ENCODE data around the gene CAPN14.

CAPN14 gene

GRCh38 chr2:31192851-31193392 is 24.4 kb downstream of the CAPN14 start:
- TF ChIP-seq GLIS3 (CRISPR knock-in tag; IDR thresholded peaks at IDR 0.05) (no peak), SNAI2 (CRISPR knock-in tag; IDR thresholded peaks at IDR 0.05) (no peak), TSHZ2 (CRISPR knock-in tag; IDR thresholded peaks at IDR 0.05) (no peak), ZC3H10 (CRISPR knock-in tag; IDR thresholded peaks at IDR 0.05) (no peak), BACH2 (CRISPR knock-in tag; IDR thresholded peaks at IDR 0.05; ENCODE audit: borderline replicate concordance) (no peak)
- no peak for ATAC-seq

GRCh38 chr2:31192396-31192795 is 24.9 kb downstream of the CAPN14 start:
- ATAC-seq, result no peak
- TF ChIP-seq OSR1 (CRISPR knock-in tag; IDR thresholded peaks at IDR 0.05) (no peak), CSDC2 (CRISPR knock-in tag; IDR thresholded peaks at IDR 0.05) (no peak), RARB (CRISPR knock-in tag; IDR thresholded peaks at IDR 0.05) (no peak), ZFP30 (CRISPR knock-in tag; IDR thresholded peaks at IDR 0.05) (no peak), ZNF565 (CRISPR knock-in tag; conservative IDR thresholded peaks at IDR 0.05; ENCODE audit: low read depth) (no peak), SNAI2 (CRISPR knock-in tag; IDR thresholded peaks at IDR 0.05) (no peak), POU6F1 (CRISPR knock-in tag; IDR thresholded peaks at IDR 0.05; ENCODE audit: borderline replicate concordance, low read depth) (no peak), TOX (CRISPR knock-in tag; IDR thresholded peaks at IDR 0.05; ENCODE audit: borderline replicate concordance) (no peak), ARNTL (CRISPR knock-in tag; IDR thresholded peaks at IDR 0.05; ENCODE audit: borderline replicate concordance, low read depth) (no peak), ISL1 (CRISPR knock-in tag; IDR thresholded peaks at IDR 0.05) (no peak)

- ATAC-seq, result no peak
- TF ChIP-seq OSR1 (CRISPR knock-in tag; IDR thresholded peaks at IDR 0.05), result no peak
- no peak for TF ChIP-seq CREB5 (CRISPR knock-in tag; IDR thresholded peaks at IDR 0.05; ENCODE audit: low read depth)
- TF ChIP-seq PATZ1 (CRISPR knock-in tag; IDR thresholded peaks at IDR 0.05; ENCODE audit: borderline replicate concordance), result no peak
- no peak for TF ChIP-seq ZFP30 (CRISPR knock-in tag; IDR thresholded peaks at IDR 0.05)
- TF ChIP-seq ZFP3 (CRISPR knock-in tag; IDR thresholded peaks at IDR 0.05), result no peak
- TF ChIP-seq ZNF70 (CRISPR knock-in tag; IDR thresholded peaks at IDR 0.05), result no peak
- no peak for TF ChIP-seq GLIS3 (CRISPR knock-in tag; IDR thresholded peaks at IDR 0.05)
- no peak for TF ChIP-seq TCF4 (CRISPR knock-in tag; IDR thresholded peaks at IDR 0.05; ENCODE audit: borderline replicate concordance)
- TF ChIP-seq PPARA (CRISPR knock-in tag; IDR thresholded peaks at IDR 0.05; ENCODE audit: borderline replicate concordance), result no peak
- TF ChIP-seq TSHZ2 (CRISPR knock-in tag; IDR thresholded peaks at IDR 0.05), result no peak
- no peak for TF ChIP-seq BACH2 (CRISPR knock-in tag; IDR thresholded peaks at IDR 0.05; ENCODE audit: borderline replicate concordance)
- TF ChIP-seq ESRRG (CRISPR knock-in tag; IDR thresholded peaks at IDR 0.05), result no peak
- no peak for TF ChIP-seq ISL1 (CRISPR knock-in tag; IDR thresholded peaks at IDR 0.05)
- no peak for TF ChIP-seq SNAI2 (CRISPR knock-in tag; IDR thresholded peaks at IDR 0.05)
- no peak for TF ChIP-seq ZNF565 (CRISPR knock-in tag; conservative IDR thresholded peaks at IDR 0.05; ENCODE audit: low read depth)
- TF ChIP-seq CSRNP3 (CRISPR knock-in tag; IDR thresholded peaks at IDR 0.05), result no peak
These were observed 25.4 kb downstream of the CAPN14 start for GRCh38 chr2:31191931-31192330.
